GOT3 (cell line): Measurements from ENCODE around the gene AVP.

Source experiments
- DNase-seq: peaks from one replicate; lab custom pipeline; 2025; ENCODE audit warnings: mixed read lengths; lab: John Stamatoyannopoulos, UW

AVP gene

GRCh38 chr20:3047486-3048419 is 36.8 kb downstream of the AVP start:
- DNase-seq: no peak

GRCh38 chr20:3046677-3047462 is 37.7 kb downstream of the AVP start:
- DNase-seq: no peak

GRCh38 chr20:3045816-3046676 is 38.5 kb downstream of the AVP start, which contains the start of gene MRPS26:
MRPS26 (plus strand) TSS chr20:3046052; CDS start chr20:3046069, 17 bp downstream.
- peak; percentile 81 for DNase-seq

- DNase-seq: peak; percentile 81
Measured at GRCh38 chr20:3045042-3045815, 39.3 kb downstream of the AVP start.

- DNase-seq: no peak
Measured at GRCh38 chr20:3044336-3044965, 40.1 kb downstream of the AVP start.

- no peak for DNase-seq
Measured at GRCh38 chr20:3043322-3043721, 41.2 kb downstream of the AVP start, which contains the start of gene GNRH2. GNRH2 (plus strand) TSS chr20:3043622; CDS start chr20:3044415, 793 bp downstream.

GRCh38 chr20:3042625-3043024 is 41.9 kb downstream of the AVP start:
- no peak for DNase-seq

GRCh38 chr20:3041854-3042409 is 42.6 kb downstream of the AVP start:
- no peak for DNase-seq

GRCh38 chr20:3040086-3040485 is 44.4 kb downstream of the AVP start:
- DNase-seq: no peak

- DNase-seq: no peak
Measured at GRCh38 chr20:3039426-3039825, 45.1 kb downstream of the AVP start.

GRCh38 chr20:3038454-3038853 is 46.1 kb downstream of the AVP start:
- DNase-seq: no peak

- no peak for DNase-seq
Measured at GRCh38 chr20:3037654-3038053, 46.9 kb downstream of the AVP start.

- DNase-seq: no peak
Measured at GRCh38 chr20:3032624-3033023, 51.9 kb downstream of the AVP start.
